Neural cell (in vitro differentiated cells): Measurements from ENCODE around the gene CWC27. TPM values are rescaled to one million over a fixed set of nuclear protein-coding genes. Genes with fewer than 3 reads are reported as not detected.

Source experiments
- H2AFZ ChIP-seq: fragments of 200-600, 300-800 bp; sonication (generic), shearing (Covaris generic); 2 replicates; pipeline ENCODE4 v1.6.0; 2014; ENCODE audit warnings: low read depth, mild to moderate bottlenecking, antibody characterized with exemption, low read length, moderate library complexity
- H3F3A ChIP-seq: fragments of 200-600 bp; shearing (Covaris generic); 2 replicates; pipeline ENCODE4 v1.6.1; 2016; ENCODE audit warnings: mild to moderate bottlenecking, moderate library complexity, mixed read lengths, antibody characterized with exemption, low read length; ENCODE audit not compliant: insufficient read depth, poor library complexity, severe bottlenecking
- H3K27ac ChIP-seq: fragments of 200-600, 300-800 bp; sonication (generic), shearing (Covaris generic); 2 replicates; pipeline ENCODE4 v1.5.1; 2014; ENCODE audit warnings: mild to moderate bottlenecking, low read length, moderate library complexity
- H3K27me3 ChIP-seq: fragments of 300-800, 200-600 bp; sonication (generic), shearing (Covaris generic); 2 replicates; pipeline ENCODE4 v1.6.0; 2014; ENCODE audit warnings: mild to moderate bottlenecking, low read depth, low read length, moderate library complexity; ENCODE audit not compliant: insufficient read depth
- H3K36me3 ChIP-seq: fragments of 300-800, 200-600 bp; sonication (generic), shearing (Covaris generic); 2 replicates; pipeline ENCODE4 v1.5.1; 2014; ENCODE audit warnings: mild to moderate bottlenecking, antibody characterized with exemption, low read length, moderate library complexity; ENCODE audit not compliant: insufficient read depth
- H3K4me2 ChIP-seq: fragments of 300-800, 200-600 bp; sonication (generic), shearing (Covaris generic); 2 replicates; pipeline ENCODE4 v1.6.0; 2014; ENCODE audit warnings: mild to moderate bottlenecking, low read length
- H3K4me3 ChIP-seq: fragments of 300-800, 200-600 bp; sonication (generic), shearing (Covaris generic); 2 replicates; pipeline ENCODE4 v1.5.1; 2014; ENCODE audit warnings: mild to moderate bottlenecking, low read length, moderate library complexity
- H3K79me2 ChIP-seq: fragments of 200-600 bp; shearing (Covaris generic); replicated peaks from 2 replicates; pipeline ENCODE4 v1.6.0; 2014; ENCODE audit warnings: mild to moderate bottlenecking, low read length, moderate library complexity; ENCODE audit not compliant: insufficient read depth
- H3K9ac ChIP-seq: fragments of 300-800, 200-600 bp; sonication (generic), shearing (Covaris generic); 2 replicates; pipeline ENCODE4 v1.6.1; 2016; ENCODE audit warnings: mild to moderate bottlenecking, low read length, mixed read lengths
- H3K9me2 ChIP-seq: fragments of 200-600 bp; shearing (Covaris generic); 2 replicates; pipeline ENCODE4 v1.6.1; 2016; ENCODE audit warnings: mild to moderate bottlenecking, low read length, mixed read lengths; ENCODE audit not compliant: insufficient read depth
- H3K9me3 ChIP-seq: fragments of 200-600, 300-800 bp; sonication (generic), shearing (Covaris generic); 2 replicates; pipeline ENCODE4 v1.6.1; 2016; ENCODE audit warnings: mild to moderate bottlenecking, mixed run types, low read length, moderate library complexity, mixed read lengths
- H4K20me1 ChIP-seq: fragments of 200-600 bp; shearing (Covaris generic); 2 replicates; pipeline ENCODE4 v1.6.1; 2016; ENCODE audit warnings: mild to moderate bottlenecking, mixed run types; ENCODE audit not compliant: insufficient read depth
- CTCF ChIP-seq: fragments of 450-650 bp; IDR thresholded peaks from 2 replicates; pipeline ENCODE4 v1.5.1; 2014; ENCODE audit warnings: antibody characterized with exemption, mild to moderate bottlenecking, moderate library complexity; ENCODE audit not compliant: poor library complexity, severe bottlenecking
- EP300 ChIP-seq: fragments of 450-650 bp; conservative IDR thresholded peaks from 2 replicates; pipeline ENCODE4 v1.6.1; 2014; ENCODE audit warnings: antibody characterized with exemption, mild to moderate bottlenecking, moderate library complexity; ENCODE audit not compliant: poor library complexity, severe bottlenecking
- EZH2 ChIP-seq: fragments of 200-600, 300-800 bp; shearing (Covaris generic), sonication (generic); IDR thresholded peaks from 2 replicates; pipeline ENCODE4 v1.6.1; 2014; ENCODE audit warnings: antibody characterized with exemption, low read length, borderline replicate concordance, mild to moderate bottlenecking; ENCODE audit not compliant: insufficient read depth, poor library complexity, severe bottlenecking
- MXI1 ChIP-seq: fragments of 450-650 bp; conservative IDR thresholded peaks from 2 replicates; pipeline ENCODE4 v1.6.1; 2014; ENCODE audit warnings: antibody characterized with exemption, mild to moderate bottlenecking; ENCODE audit not compliant: poor library complexity, severe bottlenecking
- POLR2AphosphoS5 ChIP-seq: IDR thresholded peaks from 2 replicates; pipeline ENCODE4 v1.6.1; 2012
- RAD21 ChIP-seq: fragments of 450-650 bp; conservative IDR thresholded peaks from 2 replicates; pipeline ENCODE4 v1.6.1; 2014; ENCODE audit warnings: antibody characterized with exemption, mild to moderate bottlenecking, moderate library complexity
- REST ChIP-seq: IDR thresholded peaks from 2 replicates; pipeline ENCODE4 v1.6.1; 2012; ENCODE audit warnings: borderline replicate concordance
- SMC3 ChIP-seq: fragments of 450-650 bp; conservative IDR thresholded peaks from 2 replicates; pipeline ENCODE4 v1.6.1; 2014; ENCODE audit warnings: antibody characterized with exemption, mild to moderate bottlenecking, moderate library complexity; ENCODE audit not compliant: poor library complexity
- TAF1 ChIP-seq: IDR thresholded peaks from 2 replicates; pipeline ENCODE4 v1.6.1; 2012; ENCODE audit warnings: low read depth
- polyA plus RNA-seq: library from polyadenylated mRNA; depleted of rRNA; stranded (reverse); fragments of >200 nt; gene quantifications from 2 replicates; pipeline ENCODE4 v1.2.3, GENCODE V29; 2014

CWC27 gene
- polyA plus RNA-seq, 1 donor from 2014 or later, result 26.2 TPM

- H3K27ac ChIP-seq, result no peak overlapping the region
- H3F3A ChIP-seq, result no peaks in the 10 kb centered on the region
- no peak for TF ChIP-seq POLR2AphosphoS5
- no peak for TF ChIP-seq EZH2
- TF ChIP-seq TAF1, result no peak
- TF ChIP-seq RAD21, result no peak
- no peak overlapping the region for H3K4me3 ChIP-seq
- no peak overlapping the region for H3K4me2 ChIP-seq
- H3K79me2 ChIP-seq, result no peaks in the 10 kb centered on the region
- no peaks in the 10 kb centered on the region for H3K9me2 ChIP-seq
- no peaks in the 10 kb centered on the region for H3K27me3 ChIP-seq
- no peak overlapping the region for H3K9ac ChIP-seq
- H3K9me3 ChIP-seq, result no peaks in the 10 kb centered on the region
- no peaks in the 10 kb centered on the region for H4K20me1 ChIP-seq
- H2AFZ ChIP-seq, result no peak overlapping the region
- H3K36me3 ChIP-seq, result peaks cover 4% of the 10 kb centered on the region
Measured at GRCh38 chr5:64987768-64988167, 219.0 kb downstream of the CWC27 start.

- H3K36me3 ChIP-seq, result no peaks in the 10 kb centered on the region
- H4K20me1 ChIP-seq, result no peaks in the 10 kb centered on the region
- no peak overlapping the region for H3K4me2 ChIP-seq
- H3K9ac ChIP-seq, result no peak overlapping the region
- H3K27me3 ChIP-seq, result no peaks in the 10 kb centered on the region
- H2AFZ ChIP-seq, result no peak overlapping the region
- no peak overlapping the region for H3K4me3 ChIP-seq
- no peaks in the 10 kb centered on the region for H3K9me3 ChIP-seq
- TF ChIP-seq CTCF, result no peak
- TF ChIP-seq MXI1, result no peak
- no peak for TF ChIP-seq SMC3
- TF ChIP-seq REST, result no peak
- TF ChIP-seq EP300, result no peak
- TF ChIP-seq RAD21, result no peak
- TF ChIP-seq EZH2, result no peak
- TF ChIP-seq TAF1, result no peak
- TF ChIP-seq POLR2AphosphoS5, result no peak
- H3K79me2 ChIP-seq, result no peaks in the 10 kb centered on the region
- no peaks in the 10 kb centered on the region for H3F3A ChIP-seq
- H3K27ac ChIP-seq, result no peak overlapping the region
- no peaks in the 10 kb centered on the region for H3K9me2 ChIP-seq
Measured at GRCh38 chr5:65009207-65009606, 240.5 kb downstream of the CWC27 start.

- H4K20me1 ChIP-seq, result no peaks in the 10 kb centered on the region
- H2AFZ ChIP-seq, result no peak overlapping the region
- no peak overlapping the region for H3K4me3 ChIP-seq
- H3K27me3 ChIP-seq, result no peaks in the 10 kb centered on the region
- no peaks in the 10 kb centered on the region for H3F3A ChIP-seq
- no peaks in the 10 kb centered on the region for H3K36me3 ChIP-seq
- TF ChIP-seq POLR2AphosphoS5 (no peak), REST (no peak), EP300 (no peak), CTCF (no peak), TAF1 (no peak), RAD21 (no peak), SMC3 (no peak), MXI1 (no peak), EZH2 (no peak)
- no peak overlapping the region for H3K9ac ChIP-seq
- H3K9me2 ChIP-seq, result no peaks in the 10 kb centered on the region
- H3K4me2 ChIP-seq, result no peak overlapping the region
- H3K9me3 ChIP-seq, result no peaks in the 10 kb centered on the region
- no peak overlapping the region for H3K27ac ChIP-seq
- H3K79me2 ChIP-seq, result no peaks in the 10 kb centered on the region
Measured at GRCh38 chr5:65010841-65011240, 242.1 kb downstream of the CWC27 start.
